Breast epithelium (tissue), 3 donors: ENCODE results near the gene OR2H1.

Experiments
- POLR2A ChIP-seq: fragments of 450-650 bp; IDR thresholded peaks from one replicate; pipeline ENCODE4 v1.6.1; 2016; ENCODE audit warnings: antibody characterized with exemption, mild to moderate bottlenecking, moderate library complexity
- POLR2AphosphoS5 ChIP-seq, 3 donors: sonication (generic); formaldehyde crosslinking; IDR thresholded peaks; one replicate each; pipeline ENCODE4 v1.6.1; 2017; ENCODE audit warnings: antibody characterized with exemption in 3 of 3
- TF ChIP-seq, protein P1 (sequence below), 3 donors: fragments of 450-650 bp; IDR thresholded peaks; one replicate each; pipeline ENCODE4 v1.5.1; 2016 to 2017; ENCODE audit warnings: antibody characterized with exemption in 3 of 3, mild to moderate bottlenecking in 3 of 3, moderate library complexity in 3 of 3

DNA sequence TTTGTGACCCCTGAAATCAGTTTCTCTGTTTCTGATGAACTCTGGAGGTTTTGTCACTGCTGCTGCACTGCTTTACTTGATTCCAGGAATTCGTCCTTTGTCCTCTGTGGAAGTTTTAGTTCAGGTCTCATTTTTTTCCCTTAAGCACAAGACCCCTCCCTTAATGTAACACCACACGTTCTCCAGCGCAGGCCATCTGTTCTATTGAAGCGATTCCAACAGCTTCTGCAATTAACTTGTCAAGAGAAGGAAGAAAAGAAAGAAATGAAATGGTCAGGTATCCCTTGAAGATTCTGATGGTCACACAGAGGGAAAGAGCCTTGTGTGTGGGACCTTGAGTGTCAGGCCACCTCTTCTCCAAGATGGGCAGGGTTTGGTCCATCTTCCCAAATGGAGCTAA lies 38.6 kb downstream of the OR2H1 start:
- TF ChIP-seq POLR2A = no peak
- TF ChIP-seq, protein P1, sequence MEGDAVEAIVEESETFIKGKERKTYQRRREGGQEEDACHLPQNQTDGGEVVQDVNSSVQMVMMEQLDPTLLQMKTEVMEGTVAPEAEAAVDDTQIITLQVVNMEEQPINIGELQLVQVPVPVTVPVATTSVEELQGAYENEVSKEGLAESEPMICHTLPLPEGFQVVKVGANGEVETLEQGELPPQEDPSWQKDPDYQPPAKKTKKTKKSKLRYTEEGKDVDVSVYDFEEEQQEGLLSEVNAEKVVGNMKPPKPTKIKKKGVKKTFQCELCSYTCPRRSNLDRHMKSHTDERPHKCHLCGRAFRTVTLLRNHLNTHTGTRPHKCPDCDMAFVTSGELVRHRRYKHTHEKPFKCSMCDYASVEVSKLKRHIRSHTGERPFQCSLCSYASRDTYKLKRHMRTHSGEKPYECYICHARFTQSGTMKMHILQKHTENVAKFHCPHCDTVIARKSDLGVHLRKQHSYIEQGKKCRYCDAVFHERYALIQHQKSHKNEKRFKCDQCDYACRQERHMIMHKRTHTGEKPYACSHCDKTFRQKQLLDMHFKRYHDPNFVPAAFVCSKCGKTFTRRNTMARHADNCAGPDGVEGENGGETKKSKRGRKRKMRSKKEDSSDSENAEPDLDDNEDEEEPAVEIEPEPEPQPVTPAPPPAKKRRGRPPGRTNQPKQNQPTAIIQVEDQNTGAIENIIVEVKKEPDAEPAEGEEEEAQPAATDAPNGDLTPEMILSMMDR (IDR thresholded peaks at IDR 0.05) = no peak
- no peak for TF ChIP-seq POLR2AphosphoS5 (IDR thresholded peaks at IDR 0.05)
